ENCODE measurements around the gene GOLGA8A.
"Not testable (repeated sequence)": the region's sequence is repeated elsewhere in the genome, so short reads cannot be mapped to it uniquely, and the experiment has no call there.

The GOLGA8A gene, protein sequence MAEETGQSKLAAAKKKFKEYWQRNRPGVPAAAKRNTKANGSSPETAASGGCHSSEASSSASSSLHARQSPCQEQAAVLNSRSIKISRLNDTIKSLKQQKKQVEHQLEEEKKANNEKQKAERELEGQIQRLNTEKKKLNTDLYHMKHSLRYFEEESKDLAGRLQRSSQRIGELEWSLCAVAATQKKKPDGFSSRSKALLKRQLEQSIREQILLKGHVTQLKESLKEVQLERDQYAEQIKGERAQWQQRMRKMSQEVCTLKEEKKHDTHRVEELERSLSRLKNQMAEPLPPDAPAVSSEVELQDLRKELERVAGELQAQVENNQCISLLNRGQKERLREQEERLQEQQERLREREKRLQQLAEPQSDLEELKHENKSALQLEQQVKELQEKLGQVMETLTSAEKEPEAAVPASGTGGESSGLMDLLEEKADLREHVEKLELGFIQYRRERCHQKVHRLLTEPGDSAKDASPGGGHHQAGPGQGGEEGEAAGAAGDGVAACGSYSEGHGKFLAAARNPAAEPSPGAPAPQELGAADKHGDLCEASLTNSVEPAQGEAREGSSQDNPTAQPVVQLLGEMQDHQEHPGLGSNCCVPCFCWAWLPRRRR

GRCh38 chr15:34437687-34438086 lies at the start of gene GOLGA8A:
Gene GOLGA8A (minus strand): TSS chr15:34437808. CDS start chr15:34389691, 48,117 bp downstream.
- peak; percentile 35 for DNase-seq

DNA sequence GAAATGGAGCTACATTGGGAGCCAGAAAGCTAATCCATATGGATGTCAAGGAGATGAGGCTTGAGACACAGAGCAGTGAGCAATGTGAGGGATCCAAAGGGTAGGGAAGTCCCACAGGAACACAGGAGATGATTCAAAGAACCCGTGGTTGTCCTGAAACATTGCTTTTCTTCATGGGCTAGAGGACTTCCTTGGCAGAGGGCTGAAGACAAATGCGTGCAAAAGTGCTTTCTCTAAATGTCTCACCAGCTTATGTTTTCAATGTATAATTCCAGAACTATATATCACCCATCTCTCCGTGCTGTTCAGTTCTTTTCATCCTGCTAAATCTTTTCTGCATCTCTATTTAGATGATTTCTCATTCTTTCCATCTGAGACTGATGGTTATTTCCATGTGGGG lies 46.0 kb upstream of the GOLGA8A start:
- no peak for DNase-seq

- DNase-seq, result no peak
These were observed 43.8 kb upstream of the GOLGA8A start for GRCh38 chr15:34481370-34481769.

- no peak for DNase-seq
These were observed 36.2 kb upstream of the GOLGA8A start for GRCh38 chr15:34473840-34474239.

DNA sequence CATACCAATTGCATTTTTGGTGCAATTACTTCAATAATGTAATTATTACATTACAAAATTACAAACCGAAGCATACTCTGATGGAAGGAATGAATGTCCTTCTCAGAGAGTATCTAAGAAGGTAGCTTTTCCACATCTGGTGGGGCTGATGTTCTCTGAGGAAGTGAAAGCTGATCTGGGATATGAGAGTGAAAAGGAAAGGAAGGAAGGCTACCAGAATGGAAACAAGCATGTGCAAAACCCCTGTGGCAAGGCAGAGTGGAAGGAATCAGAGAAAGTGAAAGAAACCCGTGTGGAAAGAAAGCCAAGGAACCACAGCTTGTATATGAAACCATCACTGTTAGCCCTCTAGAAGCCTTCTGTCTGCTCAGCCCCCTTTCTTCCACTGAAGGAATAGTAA lies 35.3 kb upstream of the GOLGA8A start:
- DNase-seq, result no peak

DNA sequence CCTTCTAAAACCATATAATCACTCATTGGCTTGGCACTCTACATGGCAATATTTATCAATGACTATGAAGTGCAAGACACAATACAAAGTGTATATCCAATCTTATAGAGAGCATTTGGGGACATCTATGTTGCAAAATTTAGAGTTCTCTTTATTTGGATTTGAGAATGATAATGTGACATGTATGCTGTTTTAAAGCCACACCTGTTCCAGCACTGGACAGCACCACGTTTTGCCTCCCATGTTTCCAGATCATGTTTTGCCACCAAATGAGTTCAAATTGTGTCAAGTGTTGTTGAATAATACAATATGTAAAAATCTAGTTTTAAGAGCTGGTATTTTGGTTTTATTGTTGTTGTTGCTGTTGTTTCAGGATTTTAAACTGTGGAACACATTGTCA lies 33.3 kb upstream of the GOLGA8A start:
- no peak for DNase-seq

GRCh38 chr15:34470091-34470490 lies 32.5 kb upstream of the GOLGA8A start:
- no peak for DNase-seq

- no peak for DNase-seq
These were observed 24.1 kb upstream of the GOLGA8A start for GRCh38 chr15:34461730-34462129.

DNA sequence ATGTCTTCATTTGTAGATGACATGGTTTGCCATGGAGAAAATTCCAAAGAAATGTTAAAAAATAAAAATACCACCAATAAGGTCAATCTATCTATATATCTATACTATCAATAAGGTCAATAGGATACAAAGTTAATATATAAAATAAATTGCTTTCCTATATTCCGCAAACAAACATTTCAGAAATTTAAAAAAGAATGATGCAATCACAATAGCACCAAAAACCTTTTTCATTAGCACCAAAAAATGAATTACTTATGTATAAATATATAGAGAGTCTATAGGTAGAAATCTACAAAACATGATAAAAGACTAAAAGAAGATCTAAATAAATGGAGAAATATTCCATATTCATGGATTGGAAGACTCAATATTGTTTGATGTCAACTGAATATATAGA lies 22.8 kb upstream of the GOLGA8A start:
- no peak for DNase-seq

DNA sequence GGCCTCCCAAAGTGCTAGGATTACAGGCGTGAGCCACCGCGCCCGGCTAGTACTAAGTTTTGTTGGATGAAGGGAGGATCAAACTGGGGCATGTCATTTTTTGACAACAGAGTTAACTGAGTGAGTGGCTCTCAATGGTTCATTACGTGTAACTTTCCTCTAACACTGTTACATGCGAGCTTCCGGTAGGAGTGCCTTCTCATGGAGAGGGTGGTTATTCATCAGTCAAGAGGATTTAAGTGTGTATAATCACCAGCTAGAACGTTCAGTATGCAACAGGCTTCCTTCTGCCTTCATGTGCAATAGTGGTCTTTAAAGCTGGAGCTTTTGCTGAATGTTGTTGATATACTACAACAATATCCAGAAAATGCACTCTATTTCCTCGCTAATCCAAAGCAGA lies 19.1 kb upstream of the GOLGA8A start:
- DNase-seq, result no peak

DNA sequence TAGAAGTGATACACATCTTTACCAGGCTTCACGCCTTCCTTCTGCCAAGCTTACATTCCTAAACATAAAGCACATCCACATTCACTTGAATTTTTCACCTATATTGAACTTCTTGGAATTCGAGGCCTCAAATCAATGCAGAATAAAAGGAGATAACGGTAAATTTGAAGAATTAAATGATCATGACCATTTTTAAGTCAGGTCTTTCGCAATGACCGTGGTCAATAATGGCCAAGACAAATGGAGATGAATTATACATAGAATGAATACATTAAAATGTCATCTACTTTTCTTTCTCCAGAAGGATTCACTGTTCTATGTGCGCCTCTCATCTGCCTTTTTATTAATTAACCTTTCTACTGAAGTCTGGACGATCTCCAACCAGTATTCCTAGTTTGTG lies 5.3 kb upstream of the GOLGA8A start:
- DNase-seq, result no peak

DNA sequence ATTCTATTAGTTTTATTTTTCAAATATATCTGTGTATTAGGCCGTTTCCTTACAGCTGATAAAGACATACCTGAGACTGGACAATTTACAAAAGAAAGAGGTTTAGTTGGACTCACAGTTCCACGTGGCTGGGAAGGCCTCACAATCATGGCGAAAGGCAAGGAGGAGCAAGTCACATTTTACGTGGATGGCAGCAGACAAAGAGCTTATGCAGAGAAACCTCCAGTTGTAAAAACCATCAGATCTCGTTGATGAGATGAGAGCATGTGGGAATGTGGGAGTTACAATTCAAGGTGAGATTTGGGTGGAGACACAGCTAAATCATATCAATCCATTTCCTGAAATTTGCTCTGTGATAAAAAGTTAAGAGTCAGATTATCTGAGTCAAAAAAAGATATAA lies 2.3 kb upstream of the GOLGA8A start:
- DNase-seq, result no peak

DNA sequence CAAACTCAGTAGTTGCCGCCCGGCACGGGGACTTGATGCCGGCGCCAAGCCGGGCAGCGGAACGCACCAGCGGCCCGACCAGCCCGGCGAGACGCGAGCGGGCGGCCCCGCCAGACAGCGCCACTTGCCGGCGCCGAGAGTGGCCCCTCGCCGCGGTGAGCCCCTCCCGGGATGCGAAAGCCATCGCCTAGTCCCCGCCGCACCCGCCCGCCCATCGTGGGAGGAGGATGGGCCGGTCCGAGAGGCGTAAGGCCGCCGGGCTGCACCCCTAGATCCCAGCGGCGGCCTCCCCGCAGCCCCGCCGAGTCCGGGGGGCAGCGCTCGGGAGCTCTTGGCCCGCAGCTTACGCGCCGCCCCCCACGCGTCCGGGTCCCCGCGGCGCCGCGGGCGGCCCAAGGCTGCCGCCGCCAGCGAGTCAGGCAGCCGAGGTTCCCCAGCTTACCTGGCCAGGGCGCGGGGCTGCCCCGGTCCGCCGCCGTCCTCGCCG lies 609 bp downstream of the GOLGA8A start:
- no peak for DNase-seq

DNA sequence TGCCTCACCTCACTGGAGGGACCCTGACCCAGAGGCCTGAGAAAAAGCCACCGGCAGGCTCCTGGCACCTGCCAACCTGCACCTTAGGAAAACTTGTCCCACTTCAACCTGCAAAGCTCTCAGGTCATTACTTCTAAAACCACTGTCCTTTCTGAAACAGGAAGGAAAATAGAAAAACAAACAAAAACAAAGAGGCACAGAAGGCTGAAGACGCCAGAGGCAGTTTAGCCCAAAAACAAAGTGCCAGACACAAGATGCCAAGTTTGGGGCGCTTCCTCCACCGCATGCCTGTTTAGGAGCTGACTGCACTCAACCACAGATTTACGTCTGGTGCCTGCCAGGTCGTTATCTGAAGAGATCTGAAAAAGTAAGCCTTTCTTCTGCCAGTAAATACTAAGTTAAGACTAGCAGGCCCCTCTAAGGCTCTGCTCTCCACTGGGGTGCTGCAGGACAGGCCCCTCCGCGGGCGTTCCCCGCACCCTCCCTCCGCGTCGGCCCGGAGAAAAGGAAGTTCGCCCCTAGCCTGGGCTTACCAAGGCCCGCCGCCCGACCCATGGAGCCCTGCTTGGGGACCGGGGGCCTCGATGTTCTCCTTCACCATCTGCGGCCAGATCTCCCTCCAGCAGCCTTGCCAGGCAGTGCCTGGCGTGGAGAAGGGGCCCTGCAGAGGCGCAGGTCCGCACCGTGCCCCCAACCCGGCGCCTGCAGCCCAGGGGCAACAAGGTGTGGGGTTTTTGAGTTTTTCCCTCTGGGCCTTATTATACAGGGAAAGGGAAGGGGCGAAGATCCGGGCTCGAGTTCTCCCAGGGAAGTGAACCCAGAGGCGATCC lies 1.3 kb downstream of the GOLGA8A start:
- DNase-seq, result no peak

GRCh38 chr15:34435658-34436057 lies 1.9 kb downstream of the GOLGA8A start:
- no peak for DNase-seq

DNA sequence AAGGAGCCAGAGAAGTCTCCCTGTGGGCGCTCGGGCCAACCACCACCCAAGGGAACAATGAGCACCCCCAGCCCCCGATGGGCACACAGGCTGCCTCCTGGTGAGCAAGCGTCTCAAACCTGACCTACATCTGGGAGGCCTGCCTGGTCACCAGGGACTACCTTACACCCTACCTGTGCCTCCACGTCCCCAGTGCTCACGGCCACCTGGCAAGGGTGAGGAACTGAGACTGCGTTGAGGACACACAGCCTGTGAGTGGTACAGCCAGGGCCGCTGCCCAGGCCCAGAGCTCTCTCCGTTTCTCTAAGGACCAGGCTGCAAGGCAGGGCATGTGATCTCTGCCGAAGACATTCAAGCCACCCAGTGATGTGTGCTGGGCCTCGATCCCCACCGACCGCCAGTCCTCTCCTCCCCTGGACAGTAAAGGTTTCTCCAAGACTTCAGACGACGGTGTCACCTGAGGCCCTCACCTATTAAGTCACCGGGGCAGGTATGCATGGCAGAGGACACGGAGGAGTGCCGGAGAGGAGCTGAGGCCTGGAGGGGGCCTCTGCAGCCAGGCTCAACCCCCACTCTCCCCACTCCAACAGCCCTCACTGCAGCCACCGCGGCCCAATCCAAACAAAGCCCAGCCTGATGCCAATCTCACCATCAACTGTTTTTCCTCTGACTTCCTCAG lies 2.8 kb downstream of the GOLGA8A start:
- no peak for DNase-seq

DNA sequence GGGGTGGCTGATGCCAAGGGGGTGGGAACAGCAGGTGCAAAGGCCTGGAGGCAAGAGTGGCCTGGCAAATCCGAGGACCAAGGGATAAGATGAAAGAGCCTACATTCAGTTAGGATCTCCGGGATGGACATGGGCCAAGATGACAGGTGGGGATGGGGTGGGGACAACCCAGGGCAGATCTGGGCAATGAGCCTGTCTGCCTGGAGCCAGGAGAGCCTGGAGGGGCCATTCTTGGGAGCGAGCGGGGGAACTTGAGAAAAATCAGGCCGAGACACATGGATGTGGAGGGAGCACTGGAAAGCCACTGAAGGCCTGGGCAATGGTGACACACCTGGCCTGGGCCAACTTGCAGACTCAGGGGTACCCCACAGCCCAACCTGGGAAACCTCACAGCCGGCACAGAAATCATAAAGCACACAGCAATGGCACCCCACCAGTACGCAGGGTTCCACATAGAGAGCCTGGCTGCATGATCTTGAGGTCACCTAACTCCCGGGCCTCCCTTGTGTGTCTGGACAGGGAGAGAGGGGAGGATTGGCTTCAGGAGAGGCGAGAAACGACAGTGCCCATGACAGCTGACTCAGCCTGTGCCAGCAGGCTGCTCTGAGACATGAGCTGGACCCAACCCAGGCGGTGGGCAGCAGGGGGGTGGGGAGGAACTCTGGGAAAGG lies 3.5 kb downstream of the GOLGA8A start:
- DNase-seq, result not testable (repeated sequence)

DNA sequence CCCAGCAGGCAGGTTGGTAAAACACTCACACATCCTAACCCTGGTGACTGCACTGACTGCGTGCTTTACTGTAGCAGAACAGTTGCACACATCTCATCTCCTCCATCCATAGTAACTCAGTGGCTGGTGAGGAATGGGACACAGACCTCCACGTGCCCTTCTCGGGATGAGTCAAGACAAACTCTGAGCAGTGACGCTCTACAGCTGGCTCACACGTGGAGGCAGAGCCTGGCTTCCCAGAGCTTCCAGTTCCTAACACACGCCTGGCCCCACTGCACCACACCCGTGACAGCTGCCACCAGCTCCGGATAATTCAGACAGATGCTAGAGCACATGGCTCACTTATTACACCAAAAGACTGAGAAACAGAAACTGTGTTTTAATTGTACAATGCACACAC lies 7.0 kb downstream of the GOLGA8A start:
- DNase-seq, result not testable (repeated sequence)

GRCh38 chr15:34423425-34424090 lies 14.1 kb downstream of the GOLGA8A start:
- not testable (repeated sequence) for DNase-seq

DNA sequence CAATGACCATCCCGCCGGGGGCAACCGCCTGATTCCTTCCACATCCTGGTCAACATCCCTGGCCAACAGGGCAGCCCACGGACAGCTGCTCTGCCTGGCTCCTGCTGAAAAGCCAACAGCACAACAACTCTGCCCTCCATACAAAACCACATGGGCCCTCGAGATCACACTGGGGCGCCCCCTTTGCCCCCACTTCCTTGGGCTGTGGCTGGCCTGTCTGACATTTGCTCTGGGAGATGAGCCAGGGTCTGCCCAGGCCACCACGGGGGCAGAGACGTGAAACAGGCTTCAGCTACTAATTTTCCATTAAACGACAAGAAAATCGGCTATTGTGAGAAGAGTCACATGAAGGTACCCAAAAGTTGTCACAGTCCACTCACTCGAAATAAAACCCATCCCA lies 16.7 kb downstream of the GOLGA8A start:
- DNase-seq, result not testable (repeated sequence)

DNA sequence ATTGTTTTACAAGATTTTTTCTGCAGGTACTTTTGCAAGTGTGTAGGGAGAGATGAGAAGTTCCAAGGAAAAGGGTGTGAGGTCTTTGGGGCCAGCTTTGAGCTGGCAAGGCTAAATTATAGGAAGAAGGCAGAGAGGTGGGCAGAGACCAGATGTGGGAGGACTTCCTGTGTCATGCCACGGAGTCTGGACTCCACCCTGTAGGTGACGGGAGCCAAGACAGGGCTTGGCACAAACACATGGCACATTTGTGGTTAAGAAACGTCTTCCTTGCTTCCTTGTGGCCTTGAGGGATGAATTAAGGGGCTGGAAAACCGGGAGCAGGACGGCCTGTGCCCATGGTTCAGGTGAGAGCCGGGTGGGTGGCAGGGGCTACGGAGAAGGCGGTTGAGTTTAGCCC lies 19.2 kb downstream of the GOLGA8A start:
- DNase-seq, result not testable (repeated sequence)

DNA sequence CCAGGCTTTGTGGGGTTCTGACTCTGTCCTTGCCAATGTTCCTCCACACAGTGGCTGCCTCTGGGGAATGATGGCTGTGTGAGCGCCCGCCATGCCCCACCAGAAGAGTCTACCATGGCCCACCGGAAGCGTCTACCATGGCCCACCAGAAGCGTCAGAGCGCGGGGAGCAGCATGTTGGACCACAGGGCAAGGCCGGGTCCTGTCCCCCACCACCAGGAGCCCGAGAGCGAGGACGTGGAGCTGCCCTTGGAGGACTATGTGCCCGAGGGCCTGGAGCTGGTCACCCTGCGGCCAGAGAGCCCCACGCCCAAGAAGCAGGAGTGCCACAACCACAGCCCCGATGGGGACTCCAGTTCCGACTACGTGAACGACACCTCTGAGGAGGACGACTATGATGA lies 28.1 kb downstream of the GOLGA8A start:
- not testable (repeated sequence) for DNase-seq

All from NCI-H1048 (cell line).